ENCODE measurements around the gene ZMYM1.
"Not testable (repeated sequence)": the region's sequence is repeated elsewhere in the genome, so short reads cannot be mapped to it uniquely, and the experiment has no call there.

Gene ZMYM1

DNA sequence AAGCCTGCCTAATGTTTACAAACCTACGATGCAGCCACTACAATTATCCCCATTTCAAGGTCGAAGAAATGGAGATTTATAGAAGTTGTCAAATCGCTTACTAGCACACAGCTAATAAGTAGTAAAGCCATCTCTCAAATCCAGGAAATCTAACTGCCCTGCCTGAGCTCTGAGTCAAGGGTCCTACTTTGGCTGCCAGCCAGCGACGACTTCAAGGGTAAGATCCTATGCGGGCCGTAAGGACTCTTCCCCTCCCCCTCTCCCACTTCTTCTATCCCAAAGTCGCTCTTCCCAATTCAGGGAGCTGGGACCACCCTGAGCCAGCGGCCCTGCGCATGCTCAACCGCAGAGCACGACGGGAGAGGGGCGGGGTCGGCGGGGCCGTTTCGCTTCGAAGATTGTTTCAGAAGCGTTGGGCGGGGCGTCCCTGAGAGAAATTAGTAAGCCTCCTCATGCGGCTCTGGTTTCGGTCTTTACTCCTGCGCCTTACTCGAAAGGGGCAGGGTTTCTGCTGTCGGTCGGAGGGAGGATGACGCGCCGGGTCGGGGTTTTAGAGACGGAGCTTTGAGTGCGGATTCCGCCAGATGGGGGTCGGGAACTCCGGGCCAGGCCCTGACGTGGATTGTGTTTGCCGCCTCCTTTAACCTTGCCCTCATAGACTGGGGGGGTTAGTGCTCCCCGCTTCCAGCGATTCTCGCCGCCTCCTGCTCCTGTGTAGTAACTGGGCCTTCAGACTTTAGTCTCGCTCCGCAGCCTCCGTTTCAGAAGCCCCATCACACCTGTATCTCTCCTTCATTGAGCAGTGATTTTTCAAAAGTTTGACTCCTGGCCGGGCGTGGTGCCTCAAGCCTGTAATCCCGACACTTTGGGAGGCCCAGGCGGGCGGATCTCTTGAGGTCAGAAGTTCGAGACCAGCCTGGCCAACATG is at the start of gene ZMYM1:
ZMYM1 (plus strand) TSS at position 383 of the 928 bp plus-strand sequence. CDS start 14,603 bp downstream, outside the sequence.
- DNase-seq, result peak; percentile 91

DNA sequence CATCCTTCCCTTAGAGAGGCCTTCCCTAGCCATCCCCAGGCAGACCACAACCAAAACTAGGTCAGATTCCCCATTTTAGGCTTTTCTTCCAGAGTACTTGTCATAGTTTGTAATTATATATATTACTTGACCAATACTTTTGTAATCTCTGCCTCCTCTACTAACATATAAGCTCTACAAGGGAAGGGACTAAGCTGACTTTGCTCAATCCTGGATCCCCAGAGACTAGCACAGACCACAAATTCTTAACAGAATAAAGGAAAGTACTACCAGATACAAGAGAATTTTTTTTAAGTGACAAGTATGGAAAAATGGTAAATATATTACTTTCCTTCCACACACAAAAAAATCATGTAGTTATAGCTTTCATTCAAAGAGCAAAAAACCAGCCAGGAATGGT is 49.4 kb upstream of the ZMYM1 start:
- DNase-seq, result no peak

- DNase-seq, result no peak
These were observed 48.8 kb upstream of the ZMYM1 start for GRCh38 chr1:35030338-35030737.

DNA sequence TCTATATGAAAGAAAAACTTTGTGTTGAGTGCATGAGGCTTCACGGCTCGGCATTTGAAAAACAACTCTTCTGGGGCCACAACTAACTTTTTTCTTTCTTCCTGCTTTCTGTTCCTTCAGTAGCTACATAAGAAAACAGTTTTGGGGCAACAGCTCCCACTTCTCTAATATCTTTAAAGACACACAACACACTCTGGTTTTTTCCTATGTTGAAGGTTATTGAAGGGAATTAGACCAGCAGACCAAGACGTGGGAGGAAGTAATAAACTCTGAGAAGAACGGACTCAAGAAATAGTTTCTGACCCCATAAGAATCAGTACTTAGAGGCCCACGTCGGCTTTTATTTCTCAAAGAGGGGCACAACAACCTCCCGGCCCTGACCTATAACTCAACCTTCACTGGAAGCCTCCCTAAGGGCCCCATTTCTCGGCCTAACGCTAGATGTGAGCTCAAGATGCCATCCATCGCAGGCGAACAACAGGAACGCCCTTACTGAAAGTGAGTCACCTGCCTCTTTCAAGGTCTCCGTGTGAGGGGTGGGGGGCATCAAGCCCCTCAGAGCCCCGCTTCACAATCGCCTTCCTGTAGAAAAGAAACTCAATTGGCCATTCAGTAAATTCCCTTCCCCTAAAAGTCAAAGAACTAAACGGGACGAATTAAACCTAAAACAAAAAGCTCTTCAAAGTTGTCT is 48.3 kb upstream of the ZMYM1 start:
- peak; percentile 59 for DNase-seq

DNA sequence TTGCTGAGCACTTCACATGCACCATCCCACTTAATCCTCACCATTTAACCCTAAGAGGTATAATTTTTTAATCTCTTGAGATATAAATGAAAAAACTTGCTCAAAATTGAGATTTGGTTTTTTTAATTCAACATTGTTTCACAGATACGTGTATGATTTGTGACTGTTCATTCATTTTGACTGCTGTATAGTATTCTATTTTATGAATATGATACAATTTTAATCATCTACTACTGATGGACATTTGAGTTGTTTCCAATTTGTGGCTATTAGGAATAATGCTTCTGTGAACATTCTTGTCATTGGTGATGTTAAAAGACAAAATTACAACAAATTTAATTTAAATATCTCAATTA is 46.8 kb upstream of the ZMYM1 start:
- no peak for DNase-seq

DNA sequence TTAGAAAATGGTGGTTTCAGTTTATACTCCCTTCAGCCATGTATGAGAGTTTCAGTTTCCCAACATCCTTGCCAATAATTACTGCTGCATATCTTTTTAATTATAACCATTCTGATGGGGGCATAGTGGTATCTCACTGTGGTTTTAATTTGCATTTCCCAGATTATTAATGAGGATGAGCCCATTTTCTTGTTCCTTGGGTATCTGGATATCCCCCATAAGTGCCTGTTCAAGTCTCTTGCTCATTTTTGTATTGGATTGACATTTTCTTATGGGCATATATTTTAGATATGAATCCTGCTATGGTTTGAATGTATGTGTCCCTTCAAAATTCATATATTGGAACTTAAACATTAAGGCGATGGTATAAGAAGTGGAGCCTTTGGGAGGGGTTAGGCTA is 45.8 kb upstream of the ZMYM1 start:
- DNase-seq, result no peak

DNA sequence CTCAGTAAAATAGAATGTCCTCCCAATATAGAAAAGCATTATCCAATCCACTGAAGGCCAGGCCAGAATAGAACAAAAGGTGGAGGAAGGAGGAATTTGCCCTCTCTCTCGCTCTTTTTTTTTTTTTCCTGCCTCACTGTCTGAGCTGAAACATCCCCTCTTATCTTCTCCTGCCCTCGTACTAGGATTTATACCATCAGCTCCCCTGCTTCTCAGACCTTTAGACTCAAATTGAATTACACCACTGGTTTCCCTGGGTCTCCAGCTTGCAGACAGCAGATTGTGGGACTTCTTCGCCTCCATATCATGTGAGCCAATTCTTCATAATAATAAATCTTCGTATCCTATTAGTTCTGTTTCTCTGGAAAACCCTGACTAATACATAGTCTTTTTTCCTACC is 42.6 kb upstream of the ZMYM1 start:
- no peak for DNase-seq

- no peak for DNase-seq
These were observed 42.0 kb upstream of the ZMYM1 start for GRCh38 chr1:35037206-35037605.

DNA sequence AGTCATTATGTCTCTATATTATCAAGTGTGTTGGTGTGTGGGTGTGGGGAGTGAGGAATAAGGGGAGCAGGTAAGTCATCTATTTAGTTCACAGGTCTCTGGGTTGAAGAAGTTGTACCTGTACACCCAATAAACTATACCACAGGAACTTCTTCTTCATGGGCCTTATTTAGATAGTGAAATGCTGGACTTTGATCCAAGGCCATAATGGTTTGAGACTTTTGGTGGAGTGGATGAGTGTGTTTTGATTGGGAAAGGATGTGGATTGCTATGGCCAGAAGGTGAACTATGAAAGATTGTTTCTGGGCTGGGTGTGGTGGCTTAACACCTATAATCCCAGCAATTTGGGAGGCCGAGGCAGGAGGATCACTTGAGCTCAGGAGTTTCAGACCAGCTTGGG is 40.5 kb upstream of the ZMYM1 start:
- no peak for DNase-seq

DNA sequence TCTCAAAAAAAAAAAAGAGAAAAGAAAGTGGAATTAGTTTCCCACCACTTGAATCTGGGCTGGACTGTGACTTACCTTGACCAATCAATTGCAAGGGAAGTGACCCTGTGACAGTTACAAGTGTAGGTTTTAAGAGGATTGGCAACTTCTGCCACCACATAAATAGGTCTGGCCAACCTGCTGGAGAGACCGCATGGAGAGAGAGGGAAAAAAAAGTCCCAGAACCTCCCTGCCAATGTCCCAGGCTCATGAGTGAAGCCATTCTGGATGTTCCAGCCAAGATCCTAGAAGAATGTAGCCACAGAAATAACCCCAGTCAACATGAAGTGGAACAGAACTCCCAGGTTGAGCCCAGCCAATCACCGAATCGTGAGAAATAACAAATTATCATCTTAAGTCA is 35.7 kb upstream of the ZMYM1 start:
- DNase-seq, result no peak

DNA sequence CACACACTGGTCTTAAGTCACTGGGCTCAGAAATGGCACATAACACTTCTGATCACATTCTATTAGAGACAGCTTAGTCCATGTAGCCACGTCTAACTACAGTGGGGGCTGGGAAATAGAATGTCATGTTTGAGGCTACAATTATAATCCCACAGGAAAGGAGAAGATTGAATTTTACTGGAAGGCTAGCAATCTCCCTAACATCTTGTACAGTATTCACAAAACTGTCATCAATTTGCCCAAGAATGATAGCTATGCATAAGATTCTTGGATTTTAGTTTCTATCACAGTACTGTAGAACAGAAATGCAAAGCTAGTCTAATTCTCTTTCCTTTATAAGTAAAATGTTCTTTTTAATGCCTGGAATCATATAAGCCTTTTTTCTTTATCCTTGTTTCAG is 34.8 kb upstream of the ZMYM1 start:
- no peak for DNase-seq

DNA sequence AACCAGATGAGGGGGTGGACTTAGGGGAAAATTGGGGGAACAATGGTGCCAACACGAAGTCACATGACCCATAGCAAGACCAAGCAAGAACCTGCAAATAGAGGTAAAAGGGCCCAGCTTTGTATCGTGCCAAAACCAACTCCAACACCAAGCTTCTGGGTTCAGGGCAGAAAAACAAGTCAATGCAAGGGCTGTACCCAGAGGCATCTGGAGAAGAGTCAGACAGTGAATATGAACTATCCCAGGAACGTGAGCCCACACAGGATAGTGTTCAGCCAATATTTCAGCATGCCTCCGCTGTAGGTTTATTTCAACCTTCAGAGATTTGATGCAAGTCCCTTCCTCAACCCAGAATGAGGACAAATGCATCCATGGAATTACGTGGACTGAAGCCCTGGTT is 32.5 kb upstream of the ZMYM1 start:
- DNase-seq, result no peak

DNA sequence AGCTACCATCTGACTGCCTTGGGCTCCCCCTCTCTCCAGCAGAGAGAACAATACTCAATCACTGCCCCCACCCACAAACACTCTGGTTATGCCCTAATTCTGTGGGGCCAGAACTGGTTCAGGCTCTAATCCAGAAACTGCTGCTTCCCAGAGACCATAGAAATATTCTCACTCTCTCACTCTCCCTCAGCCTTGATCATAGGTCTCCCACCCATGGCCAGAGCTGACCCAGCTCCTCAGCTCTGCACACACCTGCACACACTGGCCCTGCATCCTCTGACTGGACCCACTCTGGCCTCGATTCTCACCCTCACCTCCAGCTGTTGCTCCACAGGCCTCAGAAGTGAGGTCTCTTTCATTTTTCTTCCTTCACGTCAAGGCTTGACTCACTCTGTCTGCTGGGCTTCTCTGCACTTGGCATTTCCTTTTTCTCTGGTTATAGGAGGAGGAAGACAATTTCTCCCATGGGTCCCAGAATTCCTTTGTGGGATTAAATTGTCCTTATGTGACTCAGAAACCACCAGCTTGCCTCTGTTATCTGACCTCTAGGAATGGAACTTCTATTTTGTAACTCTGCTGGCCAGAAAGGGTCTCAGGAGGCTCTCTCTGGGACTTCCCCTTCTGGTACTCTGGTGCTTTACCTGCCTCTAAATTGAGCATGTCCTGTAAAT is 31.9 kb upstream of the ZMYM1 start:
- DNase-seq, result no peak

DNA sequence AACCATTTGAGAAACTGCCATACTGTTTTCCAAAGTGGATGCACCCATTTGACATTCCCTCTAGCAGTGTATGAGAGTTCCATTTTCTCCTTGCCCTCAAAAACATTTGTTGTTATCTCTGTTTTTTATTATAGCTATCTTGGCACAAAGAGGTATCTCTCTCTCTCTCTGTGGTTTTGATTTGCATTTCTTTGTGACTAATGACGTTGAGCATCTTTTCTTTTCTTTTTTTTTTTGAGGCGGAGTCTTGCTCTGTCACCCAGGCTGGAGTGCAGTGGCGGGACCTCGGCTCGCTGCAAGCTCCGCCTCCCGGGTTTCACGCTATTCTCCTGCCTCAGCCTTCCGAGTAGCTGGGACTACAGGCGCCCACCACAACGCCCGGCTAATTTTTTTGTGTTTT is 30.1 kb upstream of the ZMYM1 start:
- no peak for DNase-seq

- DNase-seq, result no peak
These were observed 25.8 kb upstream of the ZMYM1 start for GRCh38 chr1:35053433-35053832.

- not testable (repeated sequence) for DNase-seq
These were observed 24.9 kb upstream of the ZMYM1 start for GRCh38 chr1:35054282-35054681.

GRCh38 chr1:35058321-35058720 is 20.9 kb upstream of the ZMYM1 start:
- not testable (repeated sequence) for DNase-seq

DNA sequence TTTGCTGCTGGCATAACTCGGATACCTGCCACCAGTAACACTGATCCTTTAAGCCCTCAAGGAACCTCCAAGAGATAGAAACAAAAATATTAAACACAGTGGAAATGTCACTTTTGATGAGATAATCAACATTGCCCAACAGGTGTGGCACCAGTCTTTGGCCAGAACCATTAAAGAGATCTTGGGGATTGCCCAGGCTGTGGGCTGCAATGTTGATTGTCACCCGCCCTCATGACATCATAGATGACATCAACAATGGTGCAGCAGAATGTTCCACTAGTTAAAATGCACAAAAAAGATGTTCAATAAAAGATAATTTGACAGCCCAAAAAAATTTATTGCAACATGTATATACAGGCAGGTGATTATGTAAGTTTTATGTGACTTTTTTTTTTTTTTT is 20.2 kb upstream of the ZMYM1 start:
- DNase-seq, result no peak

- DNase-seq, result no peak
These were observed 16.5 kb upstream of the ZMYM1 start for GRCh38 chr1:35062518-35063196.

- DNase-seq, result no peak
These were observed 14.9 kb upstream of the ZMYM1 start for GRCh38 chr1:35064265-35064664.

DNA sequence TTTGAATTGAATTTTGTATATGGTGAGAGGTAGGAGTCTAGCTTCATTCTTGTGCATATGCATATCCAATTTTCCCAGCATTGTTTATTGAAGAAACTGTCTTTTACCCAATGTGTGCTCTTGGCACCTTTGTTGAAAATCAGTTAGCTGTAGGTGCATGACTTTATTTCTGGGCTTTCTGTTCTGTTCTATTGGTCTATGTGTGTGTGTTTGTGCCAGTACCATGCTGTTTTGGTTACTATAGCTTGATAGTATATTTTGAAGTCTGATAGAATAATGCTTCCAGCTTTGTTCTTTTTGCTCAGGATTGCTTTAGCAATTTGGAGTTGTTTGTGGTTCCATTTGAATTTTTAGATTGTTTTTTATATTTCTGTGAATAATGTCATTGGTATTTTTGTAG is 9.4 kb upstream of the ZMYM1 start:
- no peak for DNase-seq

DNA sequence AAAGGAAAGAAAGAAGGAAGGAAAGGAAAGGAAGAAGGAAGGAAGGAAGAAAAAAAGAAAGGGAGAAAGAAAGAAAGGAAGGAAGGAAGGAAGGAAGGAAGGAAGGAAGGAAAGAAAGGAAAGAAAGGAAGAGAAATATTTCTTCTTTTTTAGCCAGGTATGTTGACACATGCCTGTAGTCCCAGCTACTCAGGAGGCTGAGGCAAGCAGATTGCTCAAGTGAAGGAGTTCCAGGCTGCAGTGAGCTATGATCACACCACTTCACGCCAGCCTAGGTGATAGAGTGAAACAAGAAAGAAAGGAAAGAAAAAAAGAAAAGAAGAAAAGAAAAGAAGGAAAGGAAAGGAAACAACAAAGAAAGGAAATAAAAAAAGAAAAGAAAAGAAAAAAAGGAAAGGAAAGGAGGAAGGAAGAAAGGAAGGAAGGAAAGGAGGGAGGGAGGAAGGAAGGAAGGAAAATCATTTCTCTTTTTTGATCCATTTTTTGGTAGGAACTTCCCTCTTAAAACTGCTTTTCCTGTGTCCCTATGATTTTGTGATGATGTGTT is 5.8 kb upstream of the ZMYM1 start:
- no peak for DNase-seq

GRCh38 chr1:35076426-35076825 is 2.8 kb upstream of the ZMYM1 start:
- not testable (repeated sequence) for DNase-seq

All from activated naive CD4-positive, alpha-beta T cell treated with anti-CD3 and anti-CD28 coated beads, Interleukin-2, amount 50 U/mL, for 16 hours (primary cell).